Calu3 (cell line): ENCODE data around the gene HIVEP2. TPM values are rescaled to one million over a fixed set of nuclear protein-coding genes. Genes with fewer than 3 reads are reported as not detected.

Experiments used
- BruUV-seq: library from RNA; stranded (reverse); fragments of 400-500 nt; replicated peaks from 2 replicates; lab custom pipeline; 2021; lab: Mats Ljungman, UMichigan
- CTCF ChIA-PET: fragments of 300-600 bp; sonication (Branson Sonifier 250); formaldehyde crosslinking; loops from one replicate; lab custom pipeline; 2022; ENCODE audit warnings: antibody characterized with exemption; lab: Charles Lee
- DNase-seq: peaks from one replicate; pipeline ENCODE4 v3.0.0; 2022
- H3K27ac Mint-ChIP-seq: one replicate; pipeline ENCODE4 v1.8.0; 2022; ENCODE audit warnings: mixed read lengths; ENCODE audit not compliant: unreplicated experiment
- H3K27me3 Mint-ChIP-seq: one replicate; pipeline ENCODE4 v1.8.0; 2022; ENCODE audit warnings: mixed read lengths; ENCODE audit not compliant: unreplicated experiment
- H3K36me3 Mint-ChIP-seq: one replicate; pipeline ENCODE4 v1.8.0; 2022; ENCODE audit warnings: mild to moderate bottlenecking, moderate library complexity, mixed read lengths; ENCODE audit not compliant: insufficient read depth, unreplicated experiment
- H3K4me1 Mint-ChIP-seq: one replicate; pipeline ENCODE4 v1.8.0; 2022; ENCODE audit warnings: mild to moderate bottlenecking, low read depth, mixed read lengths; ENCODE audit not compliant: unreplicated experiment
- H3K4me3 Mint-ChIP-seq: one replicate; pipeline ENCODE4 v1.8.0; 2022; ENCODE audit warnings: mild to moderate bottlenecking, low read depth, moderate library complexity, mixed read lengths; ENCODE audit not compliant: unreplicated experiment
- H3K9me3 Mint-ChIP-seq: one replicate; pipeline ENCODE4 v1.8.0; 2022; ENCODE audit warnings: low read depth, mixed read lengths; ENCODE audit not compliant: unreplicated experiment
- CTCF ChIP-seq: fragments of 200-600 bp; IDR thresholded peaks from one replicate; pipeline ENCODE4 v1.8.0; 2022; ENCODE audit warnings: antibody characterized with exemption; ENCODE audit not compliant: unreplicated experiment
- intact Hi-C: fragments of 100-400 bp; cut with micrococcal nuclease; formaldehyde crosslinking; loops from one replicate; pipeline ENCODE4 v1.10.0; 2022; ENCODE audit not compliant: unreplicated experiment
- total RNA-seq: library from RNA; stranded (reverse); gene quantifications from 2 replicates; pipeline ENCODE4 v1.2.3, GENCODE V29; 2022

Gene HIVEP2
- total RNA-seq, 1 experiment from 2014 or later = 18.4 TPM

- Mint-ChIP-seq H3K9me3 (no peaks in the 10 kb centered on the region), H3K4me1 (peaks cover 15% of the 10 kb centered on the region), H3K27me3 (no peaks in the 10 kb centered on the region), H3K36me3 (peaks cover 5% of the 10 kb centered on the region), H3K4me3 (no peak overlapping the region), H3K27ac (peak overlapping the region; percentile 90)
- intact Hi-C loops = no loop called here
- CTCF ChIA-PET = interaction anchor here (1.2 kb wide), 1 partner anchor 9 kb away, joined by 3 read pairs; no protein-coding TSS in a partner anchor
- no TSS peak for BruUV-seq
- no peak for TF ChIP-seq CTCF
- peak; percentile 8 for DNase-seq
Measured at GRCh38 chr6:142737368-142738034, 207.5 kb downstream of the HIVEP2 start.

GRCh38 chr6:142735204-142735603 lies 209.8 kb downstream of the HIVEP2 start:
- CTCF ChIA-PET = interaction anchor here (0.6 kb wide), 1 partner anchor 52 kb away, joined by 3 read pairs; no protein-coding TSS in a partner anchor
- Mint-ChIP-seq H3K27ac (no peak overlapping the region), H3K36me3 (peaks cover 5% of the 10 kb centered on the region), H3K9me3 (no peaks in the 10 kb centered on the region), H3K4me1 (peaks cover 15% of the 10 kb centered on the region), H3K4me3 (no peak overlapping the region), H3K27me3 (no peaks in the 10 kb centered on the region)
- intact Hi-C loops = no loop called here
- BruUV-seq = no TSS peak
- TF ChIP-seq CTCF = no peak
- no peak for DNase-seq

GRCh38 chr6:142732790-142733189 lies 212.2 kb downstream of the HIVEP2 start:
- no TSS peak for BruUV-seq
- no peaks in the 10 kb centered on the region for H3K27me3 Mint-ChIP-seq
- DNase-seq = no peak
- H3K4me3 Mint-ChIP-seq = no peak overlapping the region
- TF ChIP-seq CTCF = no peak
- CTCF ChIA-PET = no interaction called here
- peaks cover 7% of the 10 kb centered on the region for H3K4me1 Mint-ChIP-seq
- peaks cover 5% of the 10 kb centered on the region for H3K36me3 Mint-ChIP-seq
- intact Hi-C loops = no loop called here
- no peaks in the 10 kb centered on the region for H3K9me3 Mint-ChIP-seq
- no peak overlapping the region for H3K27ac Mint-ChIP-seq

- BruUV-seq = no TSS peak
- no peak for TF ChIP-seq CTCF
- no peaks in the 10 kb centered on the region for H3K36me3 Mint-ChIP-seq
- intact Hi-C loops = no loop called here
- H3K27me3 Mint-ChIP-seq = no peaks in the 10 kb centered on the region
- H3K27ac Mint-ChIP-seq = no peak overlapping the region
- CTCF ChIA-PET = no interaction called here
- DNase-seq = no peak
- no peaks in the 10 kb centered on the region for H3K9me3 Mint-ChIP-seq
- no peaks in the 10 kb centered on the region for H3K4me1 Mint-ChIP-seq
- H3K4me3 Mint-ChIP-seq = no peak overlapping the region
Measured at GRCh38 chr6:142731611-142732010, 213.4 kb downstream of the HIVEP2 start.
